Spleen (tissue), 7 donors: ENCODE measurements around the gene PGF.

Source experiments
- CTCF ChIP-seq, 11 experiments: fragments of 200-600 bp in 7 of 11; fragments of 450-650 bp in 4 of 11; sonication (generic) in 4 of 11; IDR thresholded peaks in 8 of 11; conservative IDR thresholded peaks in 3 of 11; 1 replicate in 7 of 11; 2 replicates in 4 of 11; pipeline versions ENCODE4 v1.4.0 to v1.8.0; 2016 to 2021; ENCODE audit warnings: antibody characterized with exemption in 11 of 11, inconsistent platforms in 4 of 11, mild to moderate bottlenecking in 1 of 11
- POLR2A ChIP-seq, 3 donors: fragments of 450-650 bp; IDR thresholded peaks; one replicate each; pipeline ENCODE4 v1.5.1; 2017; ENCODE audit warnings: antibody characterized with exemption in 3 of 3, mild to moderate bottlenecking in 1 of 3
- POLR2AphosphoS5 ChIP-seq, 3 donors: sonication (generic); formaldehyde crosslinking; IDR thresholded peaks; one replicate each; pipeline ENCODE4 v1.5.1; 2017; ENCODE audit warnings: antibody characterized with exemption in 3 of 3
- donor health status: DM: no; HTN: no; CAD: no; lungs with moderate emphysema.
- donor health status: DM: no; HTN: no; CAD: no.
- donor health status: DM: no; HTN: no; CAD: no.

- TF ChIP-seq CTCF (IDR thresholded peaks at IDR 0.05 in 8 of 11, conservative IDR thresholded peaks at IDR 0.05 in 3 of 11) (no peak), POLR2A (IDR thresholded peaks at IDR 0.05) (no peak), POLR2AphosphoS5 (IDR thresholded peaks at IDR 0.05) (no peak)
Measured at GRCh38 chr14:74918380-74918779, 37.0 kb downstream of the PGF start.
